IPS-20b (cell line): Measurements from ENCODE around the gene ETS1.
"Not testable (repeated sequence)": the region's sequence is repeated elsewhere in the genome, so short reads cannot be mapped to it uniquely, and the experiment has no call there.

ENCODE experiments used
- H3K27ac ChIP-seq: one replicate; pipeline ENCODE4 v1.5.1; 2013; ENCODE audit warnings: low read length
- H3K27me3 ChIP-seq: 2 replicates; pipeline ENCODE4 v1.6.1; 2013; ENCODE audit warnings: mild to moderate bottlenecking, low read length, inconsistent platforms; ENCODE audit not compliant: insufficient read depth
- H3K36me3 ChIP-seq: 2 replicates; pipeline ENCODE4 v1.6.1; 2013; ENCODE audit warnings: low read depth, mild to moderate bottlenecking, inconsistent platforms, low read length, moderate library complexity; ENCODE audit not compliant: insufficient read depth
- H3K4me1 ChIP-seq: 2 replicates; pipeline ENCODE4 v1.6.1; 2013; ENCODE audit warnings: mild to moderate bottlenecking, control low read depth, inconsistent platforms, low read length, moderate library complexity; ENCODE audit not compliant: insufficient read depth
- H3K4me3 ChIP-seq: 2 replicates; pipeline ENCODE4 v1.5.1; 2013; ENCODE audit warnings: mild to moderate bottlenecking, low read length, inconsistent platforms
- H3K9ac ChIP-seq: 2 replicates; pipeline ENCODE4 v1.6.1; 2013; ENCODE audit warnings: low read depth, mild to moderate bottlenecking, inconsistent platforms, low read length, moderate library complexity
- H3K9me3 ChIP-seq: 2 replicates; pipeline ENCODE4 v1.6.1; 2013; ENCODE audit warnings: mild to moderate bottlenecking, low read depth, low read length, inconsistent platforms; ENCODE audit not compliant: insufficient read depth

The ETS1 gene

DNA sequence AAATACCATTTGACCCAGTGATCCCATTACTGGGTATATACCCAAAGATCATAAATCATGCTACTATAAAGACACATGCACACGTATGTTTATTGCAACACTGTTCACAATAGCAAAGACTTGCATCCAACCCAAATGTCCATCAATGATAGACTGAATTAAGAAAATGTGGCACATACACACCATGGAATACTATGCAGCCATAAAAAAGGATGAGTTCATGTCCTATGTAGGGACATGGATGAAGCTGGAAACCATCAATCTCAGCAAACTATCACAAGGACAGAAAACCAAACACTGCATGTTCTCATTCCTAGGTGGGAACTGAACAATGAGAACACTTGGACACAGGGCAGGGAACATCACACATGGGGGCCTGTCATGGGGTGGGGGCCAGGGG lies 141.4 kb downstream of the ETS1 start:
- H3K9ac ChIP-seq, H3K27ac ChIP-seq: not testable (repeated sequence)

GRCh38 chr11:128437136-128437535 lies 150.2 kb downstream of the ETS1 start:
- Histone ChIP-seq H3K27ac (no peak overlapping the region), H3K27me3 (no peaks in the 10 kb centered on the region), H3K4me1 (no peaks in the 10 kb centered on the region), H3K9me3 (no peaks in the 10 kb centered on the region; the same call in 1 of the 2 replicates), H3K9ac (no peak overlapping the region), H3K36me3 (no peaks in the 10 kb centered on the region), H3K4me3 (no peak overlapping the region)

More for the DNA sequence above, 141.4 kb downstream of the ETS1 start:
- H3K27me3 ChIP-seq, H3K9me3 ChIP-seq, H3K4me3 ChIP-seq, H3K4me1 ChIP-seq, H3K36me3 ChIP-seq: not testable (repeated sequence)

DNA sequence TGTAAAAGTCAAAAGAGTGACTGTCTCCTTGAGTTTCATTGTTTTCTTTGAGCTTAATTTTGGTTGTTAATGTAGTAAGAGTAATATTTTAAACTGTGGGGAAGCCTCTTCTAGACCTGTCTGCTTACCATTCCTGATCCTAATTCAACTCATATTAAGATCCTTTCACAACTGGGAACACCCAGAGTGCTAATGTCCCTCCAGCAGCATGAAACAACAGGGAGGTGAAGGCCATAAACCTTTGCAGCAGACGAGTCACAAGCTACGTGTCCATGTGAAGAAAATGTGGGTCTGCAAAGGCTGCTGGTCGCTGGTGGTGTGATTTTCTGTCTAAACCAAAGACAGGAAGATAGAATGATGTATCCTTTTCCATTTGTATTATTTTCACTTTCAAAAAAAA lies 152.5 kb downstream of the ETS1 start:
- H3K36me3 ChIP-seq: no peaks in the 10 kb centered on the region
- no peaks in the 10 kb centered on the region for H3K4me1 ChIP-seq
- no peak overlapping the region for H3K9ac ChIP-seq

DNA sequence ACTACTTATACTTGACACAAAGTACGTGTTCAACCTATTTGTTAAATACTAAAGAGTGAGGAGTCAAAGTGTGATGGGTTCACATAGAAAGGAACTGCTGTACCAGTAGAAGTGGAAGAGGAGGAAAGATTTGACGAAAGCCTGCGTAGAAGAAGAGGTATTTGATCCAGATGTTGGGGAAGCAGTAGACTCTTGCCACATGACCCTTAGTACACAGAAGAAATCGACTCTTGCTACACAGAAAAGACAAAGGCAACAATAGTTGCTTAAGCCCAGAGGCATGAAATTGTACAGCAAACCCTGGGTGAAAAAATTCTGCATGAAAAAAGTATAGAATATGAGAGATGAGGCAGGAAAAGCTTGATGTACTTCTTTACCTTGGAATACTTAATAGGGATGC lies 152.9 kb downstream of the ETS1 start:
- Histone ChIP-seq H3K36me3 (no peaks in the 10 kb centered on the region), H3K9me3 (no peaks in the 10 kb centered on the region)

More for the DNA sequence above, 152.5 kb downstream of the ETS1 start:
- H3K27me3 ChIP-seq: no peaks in the 10 kb centered on the region
- no peak overlapping the region for H3K27ac ChIP-seq
- no peak overlapping the region for H3K4me3 ChIP-seq
- H3K9me3 ChIP-seq: no peaks in the 10 kb centered on the region

DNA sequence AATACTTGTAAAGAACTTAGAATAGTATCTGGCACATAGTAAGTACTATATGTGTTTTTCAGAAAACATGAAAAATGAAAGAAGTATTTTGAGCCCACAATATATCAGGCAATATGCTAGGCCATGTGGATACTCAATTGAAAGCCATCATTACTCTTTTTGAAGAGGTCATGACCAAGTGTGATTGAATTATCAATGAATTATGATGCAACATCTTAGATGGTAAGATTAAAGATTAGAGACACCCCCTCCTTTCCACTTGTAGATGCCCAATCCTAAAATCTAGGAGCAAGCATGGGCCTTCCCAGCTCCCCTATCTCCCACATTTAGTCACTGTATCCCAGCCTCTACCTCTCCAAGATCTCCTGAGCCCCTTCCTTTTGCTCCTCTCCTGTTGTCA lies 154.4 kb downstream of the ETS1 start:
- Histone ChIP-seq H3K9me3 (no peaks in the 10 kb centered on the region), H3K27me3 (no peaks in the 10 kb centered on the region), H3K4me1 (no peaks in the 10 kb centered on the region), H3K36me3 (no peaks in the 10 kb centered on the region), H3K9ac (no peak overlapping the region), H3K27ac (no peak overlapping the region), H3K4me3 (no peak overlapping the region)

More for the DNA sequence above, 152.9 kb downstream of the ETS1 start:
- Histone ChIP-seq H3K4me1 (no peaks in the 10 kb centered on the region), H3K27ac (no peak overlapping the region), H3K4me3 (no peak overlapping the region), H3K9ac (no peak overlapping the region), H3K27me3 (no peaks in the 10 kb centered on the region)

- H3K27me3 ChIP-seq: no peaks in the 10 kb centered on the region
- H3K9ac ChIP-seq: no peak overlapping the region
- H3K27ac ChIP-seq: no peak overlapping the region
- H3K4me1 ChIP-seq: no peaks in the 10 kb centered on the region
- no peaks in the 10 kb centered on the region for H3K36me3 ChIP-seq
- H3K4me3 ChIP-seq: no peak overlapping the region
- no peaks in the 10 kb centered on the region for H3K9me3 ChIP-seq
Observed at GRCh38 chr11:128431931-128432330, 155.4 kb downstream of the ETS1 start.

- Histone ChIP-seq H3K9ac (no peak overlapping the region), H3K27ac (no peak overlapping the region), H3K4me3 (no peak overlapping the region), H3K9me3 (no peaks in the 10 kb centered on the region), H3K36me3 (no peaks in the 10 kb centered on the region), H3K27me3 (no peaks in the 10 kb centered on the region), H3K4me1 (peaks cover 5% of the 10 kb centered on the region; the same call in 1 of the 2 replicates)
Observed at GRCh38 chr11:128428935-128429334, 158.4 kb downstream of the ETS1 start.

- Histone ChIP-seq H3K9me3 (no peaks in the 10 kb centered on the region), H3K36me3 (no peaks in the 10 kb centered on the region), H3K9ac (no peak overlapping the region), H3K27me3 (no peaks in the 10 kb centered on the region), H3K4me1 (peaks cover 5% of the 10 kb centered on the region; the same call in 1 of the 2 replicates), H3K27ac (no peak overlapping the region), H3K4me3 (no peak overlapping the region)
Observed at GRCh38 chr11:128424851-128425285, 162.5 kb downstream of the ETS1 start.

- H3K9me3 ChIP-seq: no peaks in the 10 kb centered on the region
- no peaks in the 10 kb centered on the region for H3K27me3 ChIP-seq
- H3K4me1 ChIP-seq: peaks cover 5% of the 10 kb centered on the region; the same call in 1 of the 2 replicates
- H3K36me3 ChIP-seq: no peaks in the 10 kb centered on the region
- no peak overlapping the region for H3K27ac ChIP-seq
- no peak overlapping the region for H3K9ac ChIP-seq
- no peak overlapping the region for H3K4me3 ChIP-seq
Observed at GRCh38 chr11:128424271-128424711, 163.1 kb downstream of the ETS1 start.

GRCh38 chr11:128422576-128423370 lies 164.6 kb downstream of the ETS1 start:
- Histone ChIP-seq H3K27ac (no peak overlapping the region), H3K4me3 (no peak overlapping the region), H3K9ac (no peak overlapping the region), H3K36me3 (no peaks in the 10 kb centered on the region), H3K9me3 (no peaks in the 10 kb centered on the region), H3K27me3 (no peaks in the 10 kb centered on the region), H3K4me1 (peaks cover 5% of the 10 kb centered on the region; the same call in 1 of the 2 replicates)

DNA sequence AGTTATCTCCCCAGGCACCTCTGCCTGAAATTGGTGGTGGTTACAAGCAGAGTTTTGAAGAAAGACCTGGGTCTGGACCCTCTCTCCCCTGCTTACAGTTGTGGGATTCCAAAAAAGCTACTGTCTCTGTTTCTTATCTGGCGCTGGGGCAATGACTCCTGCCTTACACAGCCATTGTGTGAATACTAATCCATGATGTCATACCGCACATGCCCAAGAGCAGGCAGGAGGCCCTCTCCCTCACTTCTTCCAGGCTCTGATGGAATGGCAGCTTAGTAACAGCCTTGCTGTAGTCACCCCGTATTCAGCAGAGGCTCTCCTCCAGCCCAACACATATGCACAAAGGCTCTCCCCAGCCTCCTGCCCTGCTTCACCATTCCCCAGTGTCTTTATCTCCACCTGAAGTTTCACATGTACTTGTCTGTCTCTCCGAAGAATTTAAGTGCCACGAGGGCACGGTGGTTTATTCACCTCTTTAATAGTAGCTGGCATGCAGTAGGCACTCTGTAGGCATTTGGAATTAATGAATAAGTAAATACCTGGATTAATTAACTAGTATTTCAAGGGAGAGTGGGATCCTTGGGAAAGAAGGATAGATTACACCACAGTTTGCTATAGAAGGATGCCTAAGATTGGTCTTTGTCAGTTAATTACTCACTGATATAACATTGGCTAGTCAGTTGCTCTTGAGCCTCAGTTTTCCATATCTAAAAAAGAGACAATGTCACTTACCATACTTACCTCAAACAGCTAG lies 165.6 kb downstream of the ETS1 start:
- no peaks in the 10 kb centered on the region for H3K36me3 ChIP-seq
- H3K27ac ChIP-seq: no peak overlapping the region
- H3K4me3 ChIP-seq: no peak overlapping the region
- no peak overlapping the region for H3K9ac ChIP-seq
- no peaks in the 10 kb centered on the region for H3K27me3 ChIP-seq
- H3K9me3 ChIP-seq: no peaks in the 10 kb centered on the region
- peaks cover 5% of the 10 kb centered on the region; the same call in 1 of the 2 replicates for H3K4me1 ChIP-seq

DNA sequence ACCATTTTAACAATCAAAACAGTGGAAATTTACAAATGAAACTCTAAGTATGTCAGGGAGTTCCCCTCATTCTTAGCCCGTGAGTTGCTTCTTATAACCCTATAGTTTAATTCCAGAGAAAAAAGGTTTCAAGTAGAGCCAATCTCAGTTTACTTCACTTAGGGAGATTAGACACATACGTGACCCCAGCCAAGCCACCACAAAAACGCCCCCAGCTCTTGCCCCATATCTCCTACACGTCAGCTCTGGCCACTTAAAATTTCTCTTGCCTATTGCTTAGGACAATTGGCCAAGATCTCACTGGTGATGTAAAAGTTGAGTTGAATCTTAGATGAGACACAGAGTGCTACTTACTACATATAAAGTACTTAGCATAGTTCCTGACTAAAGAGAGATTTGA lies 166.4 kb downstream of the ETS1 start:
- Histone ChIP-seq H3K9me3 (no peaks in the 10 kb centered on the region), H3K9ac (no peak overlapping the region), H3K36me3 (no peaks in the 10 kb centered on the region), H3K27me3 (no peaks in the 10 kb centered on the region), H3K4me3 (no peak overlapping the region), H3K4me1 (peaks cover 5% of the 10 kb centered on the region; the same call in 1 of the 2 replicates), H3K27ac (no peak overlapping the region)
